SU-DHL-6 (cell line): Measurements from ENCODE around the gene DCUN1D2.

Source experiments
- H2AFZ ChIP-seq: fragments of 200-600 bp; sonication (generic); 2 replicates; pipeline ENCODE4 v1.6.1; 2014; ENCODE audit warnings: low read depth, mild to moderate bottlenecking, moderate library complexity, mixed read lengths, antibody characterized with exemption, low read length; ENCODE audit not compliant: severe bottlenecking
- H3F3A ChIP-seq: fragments of 200-600 bp; shearing (Covaris generic); 2 replicates; pipeline ENCODE4 v1.6.0; 2016; ENCODE audit warnings: antibody characterized with exemption, mild to moderate bottlenecking; ENCODE audit not compliant: insufficient read depth
- H3K27ac ChIP-seq: fragments of 200-600 bp; sonication (generic); 2 replicates; pipeline ENCODE4 v1.5.1; 2016; ENCODE audit warnings: low read depth, mild to moderate bottlenecking, low read length, moderate library complexity, mixed read lengths
- H3K27me3 ChIP-seq: fragments of 200-600 bp; sonication (generic), shearing (Covaris generic); 2 replicates; pipeline ENCODE4 v1.6.0; 2014; ENCODE audit warnings: mild to moderate bottlenecking, low read length
- H3K36me3 ChIP-seq: fragments of 200-600 bp; sonication (generic); 2 replicates; pipeline ENCODE4 v1.6.1; 2014; ENCODE audit warnings: mild to moderate bottlenecking, low read length, mixed read lengths
- H3K4me2 ChIP-seq: fragments of 300-600, 200-600 bp; shearing (Covaris generic), sonication (generic); 2 replicates; pipeline ENCODE4 v1.6.0; 2014; ENCODE audit warnings: low read length, low read depth, mild to moderate bottlenecking; ENCODE audit not compliant: poor library complexity, severe bottlenecking
- H3K4me3 ChIP-seq: fragments of 200-600 bp; sonication (generic); 2 replicates; pipeline ENCODE4 v1.5.1; 2014; ENCODE audit warnings: antibody characterized with exemption, low read length, mild to moderate bottlenecking, mixed read lengths; ENCODE audit not compliant: insufficient read depth, poor library complexity, severe bottlenecking
- H3K79me2 ChIP-seq: fragments of 200-600 bp; sonication (generic); 2 replicates; pipeline ENCODE4 v1.6.1; 2014; ENCODE audit warnings: mild to moderate bottlenecking, low read length, moderate library complexity; ENCODE audit not compliant: insufficient read depth
- H3K9ac ChIP-seq: fragments of 200-600 bp; sonication (generic); 2 replicates; pipeline ENCODE4 v1.7.0; 2014; ENCODE audit warnings: mild to moderate bottlenecking, low read length
- H3K9me2 ChIP-seq: fragments of 200-600 bp; sonication (generic); replicated peaks from 2 replicates; pipeline ENCODE4 v1.6.1; 2014; ENCODE audit warnings: low read length; ENCODE audit not compliant: insufficient read depth
- H3K9me3 ChIP-seq: fragments of 200-600 bp; sonication (generic); 2 replicates; pipeline ENCODE4 v1.6.1; 2014; ENCODE audit warnings: low read length, mixed read lengths; ENCODE audit not compliant: insufficient read depth
- H4K20me1 ChIP-seq: fragments of 200-600 bp; sonication (generic); 2 replicates; pipeline ENCODE4 v1.6.1; 2014; ENCODE audit warnings: low read depth, mild to moderate bottlenecking, antibody characterized with exemption, low read length, moderate library complexity, mixed read lengths
- CTCF ChIP-seq: fragments of 200-600 bp; sonication (generic); IDR thresholded peaks from one replicate; pipeline ENCODE4 v1.5.1; 2017; ENCODE audit warnings: antibody characterized with exemption, mild to moderate bottlenecking, low read length, moderate library complexity; ENCODE audit not compliant: insufficient read depth, poor library complexity, severe bottlenecking
- EZH2phosphoT487 ChIP-seq: fragments of 200-600 bp; sonication (generic), shearing (Covaris generic); conservative IDR thresholded peaks from 2 replicates; pipeline ENCODE4 v1.6.1; 2018; ENCODE audit warnings: mild to moderate bottlenecking, antibody characterized with exemption, low read length, moderate library complexity, mixed read lengths

DCUN1D2 gene

GRCh38 chr13:113533161-113533840 lies 42.8 kb upstream of the DCUN1D2 start:
- TF ChIP-seq CTCF (no peak), EZH2phosphoT487 (no peak)
- Histone ChIP-seq H3K27ac (no peak overlapping the region), H3K9me3 (no peaks in the 10 kb centered on the region), H3K9ac (no peak overlapping the region), H4K20me1 (no peaks in the 10 kb centered on the region), H3K9me2 (no peaks in the 10 kb centered on the region), H3K27me3 (no peaks in the 10 kb centered on the region), H3K4me2 (no peak overlapping the region), H3K36me3 (no peaks in the 10 kb centered on the region), H3K4me3 (no peak overlapping the region), H3K79me2 (no peaks in the 10 kb centered on the region), H2AFZ (no peak overlapping the region), H3F3A (no peaks in the 10 kb centered on the region)

GRCh38 chr13:113532156-113532806 lies 41.8 kb upstream of the DCUN1D2 start:
- Histone ChIP-seq H3K27me3 (no peaks in the 10 kb centered on the region), H4K20me1 (no peaks in the 10 kb centered on the region), H3K9ac (no peak overlapping the region), H3K9me2 (no peaks in the 10 kb centered on the region), H3K27ac (no peak overlapping the region), H3K36me3 (no peaks in the 10 kb centered on the region), H2AFZ (no peak overlapping the region), H3K4me3 (no peak overlapping the region), H3K4me2 (no peak overlapping the region), H3F3A (no peaks in the 10 kb centered on the region), H3K79me2 (no peaks in the 10 kb centered on the region), H3K9me3 (no peaks in the 10 kb centered on the region)
- TF ChIP-seq EZH2phosphoT487 = no peak
- TF ChIP-seq CTCF = no peak

- H3K4me3 ChIP-seq = no peak overlapping the region
- H3K36me3 ChIP-seq = no peaks in the 10 kb centered on the region
- no peak overlapping the region for H3K4me2 ChIP-seq
- no peak for TF ChIP-seq CTCF
- TF ChIP-seq EZH2phosphoT487 = no peak
- H3F3A ChIP-seq = no peaks in the 10 kb centered on the region
- no peaks in the 10 kb centered on the region for H4K20me1 ChIP-seq
- H3K79me2 ChIP-seq = no peaks in the 10 kb centered on the region
- no peaks in the 10 kb centered on the region for H3K9me3 ChIP-seq
- H2AFZ ChIP-seq = no peak overlapping the region
- no peak overlapping the region for H3K9ac ChIP-seq
- no peak overlapping the region for H3K27ac ChIP-seq
- no peaks in the 10 kb centered on the region for H3K27me3 ChIP-seq
- H3K9me2 ChIP-seq = no peaks in the 10 kb centered on the region
These were observed 40.7 kb upstream of the DCUN1D2 start for GRCh38 chr13:113531041-113531873.
